NB4 (cell line): ENCODE results near the gene JAK1.

Source experiments
- MYC ChIP-seq: IDR thresholded peaks from 2 replicates; pipeline ENCODE4 v1.6.1; 2011; ENCODE audit warnings: low read depth, low read length
- POLR2A ChIP-seq: IDR thresholded peaks from 2 replicates; pipeline ENCODE4 v1.6.1; 2011; ENCODE audit warnings: mild to moderate bottlenecking; ENCODE audit not compliant: insufficient read length; ENCODE audit errors: extremely low read depth
- TF ChIP-seq, protein P1 (sequence below): IDR thresholded peaks from one replicate; pipeline ENCODE4 v1.5.1; 2012; ENCODE audit warnings: low read depth, low read length
- TF ChIP-seq, protein P2 (sequence below): IDR thresholded peaks from 2 replicates; pipeline ENCODE4 v1.6.1; 2011; ENCODE audit warnings: low read depth, low read length

DNA sequence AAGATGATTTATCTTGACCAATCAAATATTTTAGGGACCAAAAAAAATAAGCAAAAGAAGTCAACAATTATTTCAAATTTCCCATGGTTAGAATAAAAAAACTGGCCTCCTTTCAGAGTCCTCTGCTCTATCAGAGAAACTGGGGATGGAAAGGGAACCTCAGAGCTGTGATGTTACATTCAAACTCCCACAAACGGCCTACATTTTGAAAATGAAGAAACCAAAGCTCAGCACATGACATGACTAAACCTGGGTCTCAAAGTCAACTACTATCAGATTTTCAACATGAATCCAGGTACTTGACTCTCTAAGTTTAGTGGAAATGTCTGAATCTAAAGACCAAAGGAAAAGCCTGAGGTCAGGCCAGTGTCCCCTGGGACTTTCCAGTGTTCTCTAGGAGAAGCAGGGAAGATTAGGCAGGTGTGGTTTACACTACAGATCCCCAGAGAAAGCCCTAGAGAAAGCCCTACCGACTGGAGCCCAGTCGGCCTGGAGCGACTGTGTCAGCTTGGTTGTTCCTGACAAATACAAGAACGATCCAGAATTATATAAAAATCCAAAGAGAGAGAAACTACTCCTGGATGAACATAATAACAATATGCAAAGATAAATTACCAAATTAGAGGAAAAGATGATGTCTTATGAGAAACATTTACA, 24.8 kb downstream of the JAK1 start:
- TF ChIP-seq MYC (no peak), POLR2A (no peak)
- TF ChIP-seq, protein P1, sequence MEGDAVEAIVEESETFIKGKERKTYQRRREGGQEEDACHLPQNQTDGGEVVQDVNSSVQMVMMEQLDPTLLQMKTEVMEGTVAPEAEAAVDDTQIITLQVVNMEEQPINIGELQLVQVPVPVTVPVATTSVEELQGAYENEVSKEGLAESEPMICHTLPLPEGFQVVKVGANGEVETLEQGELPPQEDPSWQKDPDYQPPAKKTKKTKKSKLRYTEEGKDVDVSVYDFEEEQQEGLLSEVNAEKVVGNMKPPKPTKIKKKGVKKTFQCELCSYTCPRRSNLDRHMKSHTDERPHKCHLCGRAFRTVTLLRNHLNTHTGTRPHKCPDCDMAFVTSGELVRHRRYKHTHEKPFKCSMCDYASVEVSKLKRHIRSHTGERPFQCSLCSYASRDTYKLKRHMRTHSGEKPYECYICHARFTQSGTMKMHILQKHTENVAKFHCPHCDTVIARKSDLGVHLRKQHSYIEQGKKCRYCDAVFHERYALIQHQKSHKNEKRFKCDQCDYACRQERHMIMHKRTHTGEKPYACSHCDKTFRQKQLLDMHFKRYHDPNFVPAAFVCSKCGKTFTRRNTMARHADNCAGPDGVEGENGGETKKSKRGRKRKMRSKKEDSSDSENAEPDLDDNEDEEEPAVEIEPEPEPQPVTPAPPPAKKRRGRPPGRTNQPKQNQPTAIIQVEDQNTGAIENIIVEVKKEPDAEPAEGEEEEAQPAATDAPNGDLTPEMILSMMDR, result no peak
- TF ChIP-seq, protein P2, sequence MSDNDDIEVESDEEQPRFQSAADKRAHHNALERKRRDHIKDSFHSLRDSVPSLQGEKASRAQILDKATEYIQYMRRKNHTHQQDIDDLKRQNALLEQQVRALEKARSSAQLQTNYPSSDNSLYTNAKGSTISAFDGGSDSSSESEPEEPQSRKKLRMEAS, result no peak
